GM21717 (cell line): ENCODE results near the gene GPHN.
"Not testable (repeated sequence)": the region's sequence is repeated elsewhere in the genome, so short reads cannot be mapped to it uniquely, and the experiment has no call there.

Experiments
- ATAC-seq: cut with Tn5 transposase; IDR thresholded peaks from one replicate; pipeline ENCODE4 v1.9.1; 2021; ENCODE audit warnings: mild to moderate bottlenecking, moderate library complexity; ENCODE audit not compliant: unreplicated experiment

GPHN gene

DNA sequence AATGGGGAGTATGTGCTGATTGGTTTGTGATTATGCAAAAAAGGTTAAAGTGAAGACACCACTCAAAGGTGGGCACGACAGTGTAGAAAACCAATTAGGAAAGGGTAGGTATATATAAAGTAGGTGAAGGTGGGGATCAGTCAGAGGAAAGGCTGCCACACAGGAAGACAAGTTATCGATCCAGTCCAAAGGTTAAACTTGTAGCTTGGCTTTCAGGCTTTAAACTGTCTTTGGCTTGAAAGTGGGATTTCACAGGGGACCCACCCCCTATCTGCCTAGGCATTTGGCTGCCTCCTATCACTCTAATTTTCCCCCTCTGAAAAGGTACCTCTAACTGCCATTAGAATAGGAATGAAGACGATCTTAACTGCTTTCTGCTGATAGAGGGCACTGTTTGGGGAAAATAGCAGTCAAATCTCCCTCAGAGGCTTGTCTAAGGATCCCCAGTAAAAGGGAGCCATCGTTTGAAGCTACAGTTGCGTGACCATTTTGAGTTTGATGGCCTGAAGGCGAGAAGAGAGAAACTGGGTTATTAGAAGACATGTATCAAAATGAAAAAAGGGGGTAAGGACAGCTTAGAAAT lies 250.2 kb downstream of the GPHN start:
- no peak for ATAC-seq

GRCh38 chr14:66772146-66772545 lies 264.2 kb downstream of the GPHN start:
- ATAC-seq = no peak

DNA sequence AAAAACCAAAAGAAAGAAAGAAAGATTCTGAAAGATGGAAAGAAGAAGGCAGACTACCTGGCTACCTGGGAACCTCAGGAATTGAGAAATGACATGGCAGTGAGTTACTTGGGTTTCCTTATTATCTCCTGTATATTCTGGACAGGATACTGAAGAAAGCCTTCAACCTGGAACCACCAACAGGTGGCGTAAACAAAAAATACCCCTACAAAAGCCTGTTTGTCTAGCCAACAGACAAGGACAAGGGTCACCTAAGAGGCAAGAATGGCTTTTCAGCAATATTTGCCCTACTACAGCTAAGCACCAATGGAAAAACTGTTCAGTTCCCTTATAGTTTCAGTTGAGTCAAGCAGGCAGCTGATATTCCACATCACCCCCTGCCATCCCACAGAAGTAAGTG lies 274.9 kb downstream of the GPHN start:
- ATAC-seq = no peak

GRCh38 chr14:66790101-66790500 lies 282.2 kb downstream of the GPHN start:
- ATAC-seq = no peak

- no peak for ATAC-seq
Measured at GRCh38 chr14:66802962-66803361, 295.0 kb downstream of the GPHN start.

GRCh38 chr14:66804141-66804540 lies 296.2 kb downstream of the GPHN start:
- no peak for ATAC-seq

DNA sequence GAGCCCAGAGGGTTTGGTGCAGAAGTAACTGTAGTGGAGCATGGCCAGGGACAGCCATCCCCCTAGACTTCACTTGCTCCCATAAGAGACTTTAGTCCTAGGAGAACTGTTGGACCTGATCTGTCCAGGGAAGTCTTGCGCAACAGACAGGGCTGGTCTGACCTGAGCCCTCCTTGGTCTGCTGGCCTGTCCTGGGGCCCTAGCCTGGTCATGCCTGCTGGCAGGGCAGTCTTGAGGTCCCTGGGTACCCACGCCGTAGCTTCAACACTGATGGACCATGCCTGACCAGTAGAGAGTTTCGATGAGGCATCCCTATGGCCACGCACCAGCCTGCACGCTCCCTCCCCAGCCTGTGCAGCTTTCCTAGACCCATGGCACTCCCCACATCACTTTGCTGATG lies 305.7 kb downstream of the GPHN start:
- no peak for ATAC-seq

DNA sequence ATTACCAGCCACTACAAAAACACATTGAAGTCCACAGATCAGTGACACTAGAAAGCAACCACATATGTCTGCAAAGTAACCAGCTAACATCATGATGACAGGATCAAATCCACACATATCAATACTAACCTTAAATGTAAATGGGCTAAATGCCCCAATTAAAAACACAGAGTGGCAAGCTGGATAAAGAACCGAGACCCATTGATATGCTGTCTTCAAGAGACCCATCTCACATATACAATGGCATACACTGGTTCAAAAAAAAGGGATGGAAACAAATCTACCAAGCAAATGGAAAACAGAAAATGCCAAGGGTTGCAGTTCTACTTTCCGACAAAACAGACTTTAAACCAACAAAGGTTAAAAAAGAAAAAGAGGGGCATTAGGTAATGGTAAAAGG lies 307.7 kb downstream of the GPHN start:
- ATAC-seq = no peak

DNA sequence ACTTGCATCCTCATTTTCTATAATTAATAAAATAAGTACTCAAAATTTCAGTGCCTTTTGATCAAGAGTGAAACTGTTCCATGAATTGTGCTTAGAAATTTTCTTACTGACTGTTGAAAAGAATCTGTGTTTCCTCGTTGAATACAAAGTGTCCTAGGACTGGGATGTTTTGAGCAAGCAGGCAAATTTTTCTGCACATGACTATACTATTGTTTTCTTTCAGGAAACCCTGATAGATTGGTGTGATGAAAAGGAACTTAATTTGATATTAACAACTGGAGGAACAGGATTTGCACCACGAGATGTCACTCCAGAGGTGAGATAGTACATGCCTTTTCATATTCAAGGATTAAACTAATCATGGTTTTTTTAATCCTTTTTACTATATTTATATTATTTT lies 316.3 kb downstream of the GPHN start:
- no peak for ATAC-seq

DNA sequence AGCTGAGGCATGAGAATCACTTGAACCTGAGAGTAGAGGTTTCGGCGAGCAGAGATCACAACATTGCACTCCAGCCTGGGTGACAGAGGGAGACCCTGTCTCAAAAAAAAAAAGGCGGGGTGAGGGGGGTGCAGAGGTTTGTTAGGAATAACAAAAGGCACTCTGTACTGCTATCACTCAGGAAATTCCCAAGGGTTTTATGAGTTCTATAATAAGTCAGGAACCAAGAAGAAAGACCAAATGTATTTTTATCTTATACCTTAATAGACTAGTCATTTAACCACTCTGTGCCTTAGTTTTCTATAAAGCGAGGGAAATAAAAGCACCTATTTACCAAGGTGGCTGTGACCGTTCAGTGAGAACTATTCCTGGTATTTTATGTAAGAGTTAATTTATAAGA lies 319.2 kb downstream of the GPHN start:
- ATAC-seq = no peak

DNA sequence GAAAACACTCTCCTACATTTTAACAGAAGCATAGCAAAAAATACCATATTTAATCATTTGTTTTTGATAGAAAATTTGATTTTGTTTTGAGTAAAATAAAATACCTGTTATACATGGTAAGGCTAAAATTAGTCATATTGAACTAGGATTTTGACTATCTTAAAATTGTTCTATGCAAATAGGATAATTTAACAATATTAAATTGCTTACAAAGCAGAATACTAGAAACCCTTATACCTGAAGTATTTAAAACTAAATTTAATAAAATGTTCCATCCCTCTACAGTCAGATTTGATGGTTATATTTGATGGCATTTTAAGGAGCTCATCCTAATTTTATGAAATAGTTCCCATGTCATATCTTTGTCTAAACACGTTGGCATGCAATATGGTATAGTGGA lies 323.2 kb downstream of the GPHN start:
- ATAC-seq = no peak

DNA sequence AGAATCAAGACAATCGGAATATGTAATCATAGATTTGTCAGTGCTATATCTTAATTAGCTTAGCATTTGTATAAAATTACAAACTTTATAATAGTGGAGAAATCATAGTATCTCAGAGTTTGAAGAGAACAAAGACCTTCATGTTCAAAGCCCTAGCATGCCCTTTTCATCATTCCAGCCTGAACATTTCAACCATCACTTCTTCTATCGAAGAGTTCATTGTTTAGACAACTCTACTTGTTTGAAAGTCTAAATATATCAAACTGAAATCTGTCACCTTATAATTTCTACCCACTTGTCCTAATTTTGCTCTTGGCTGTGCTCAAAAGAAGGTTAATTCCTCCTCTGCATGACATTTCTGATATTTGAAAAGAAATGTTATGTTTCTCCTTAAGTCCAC lies 325.9 kb downstream of the GPHN start:
- ATAC-seq = no peak

GRCh38 chr14:66837436-66837835 lies 329.5 kb downstream of the GPHN start:
- not testable (repeated sequence) for ATAC-seq

DNA sequence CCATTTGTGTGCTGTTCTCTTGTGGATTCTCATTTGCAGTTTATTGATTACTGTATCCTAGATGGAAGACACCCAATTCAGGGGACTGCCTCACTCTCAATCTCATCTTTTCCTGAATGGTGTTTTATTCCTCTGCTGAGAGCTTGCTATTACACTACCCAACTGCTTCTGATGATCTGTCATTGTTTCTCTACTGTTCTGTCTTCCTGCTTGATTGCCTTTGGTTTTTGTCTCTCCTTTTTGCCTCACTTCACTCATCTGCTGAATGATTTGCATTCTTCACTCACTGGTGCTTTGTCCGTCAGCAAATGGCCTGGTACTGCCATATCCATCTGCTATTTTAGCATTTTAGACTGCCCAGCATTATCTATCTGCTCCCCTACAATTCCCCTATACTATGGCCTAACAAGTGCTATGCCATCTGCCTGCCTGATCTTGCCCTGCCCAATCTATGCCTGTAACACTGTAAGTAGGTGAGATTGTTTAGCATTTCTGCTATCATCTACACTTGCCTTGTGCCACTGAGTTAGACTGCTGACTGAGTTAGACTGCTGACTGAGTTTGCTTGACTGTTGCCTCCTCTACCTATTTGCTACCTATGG lies 335.1 kb downstream of the GPHN start:
- no peak for ATAC-seq

DNA sequence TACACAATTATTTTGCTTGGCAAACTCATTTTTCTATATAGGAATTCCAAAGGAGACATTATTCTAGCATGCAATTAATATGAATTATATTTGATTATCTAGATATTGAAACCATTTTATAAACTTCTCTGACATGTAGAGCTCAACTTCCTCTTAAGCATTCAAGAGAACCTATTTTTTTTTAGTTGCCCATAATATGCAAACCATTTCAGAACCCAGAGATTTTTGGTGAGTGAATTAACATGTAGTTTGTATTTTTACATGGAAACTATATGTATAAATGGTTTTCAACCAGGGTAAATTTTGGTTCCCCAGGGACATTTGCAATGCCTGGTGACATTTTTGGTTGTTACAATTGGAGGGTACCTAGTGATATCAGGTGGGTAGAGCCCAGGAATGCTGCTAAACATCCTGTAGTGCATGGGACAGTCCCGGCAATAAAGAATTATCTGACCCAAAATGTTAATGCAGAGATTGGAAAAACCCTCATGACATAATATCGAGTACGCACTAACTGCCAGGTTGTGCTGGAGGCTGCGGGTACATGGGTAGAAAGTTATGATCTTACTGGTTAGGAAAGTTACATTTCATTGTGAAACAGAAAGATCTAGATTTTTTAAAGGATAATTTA lies 342.4 kb downstream of the GPHN start:
- ATAC-seq = no peak

GRCh38 chr14:66853311-66853710 lies 345.4 kb downstream of the GPHN start:
- no peak for ATAC-seq

- no peak for ATAC-seq
Measured at GRCh38 chr14:66857867-66858266, 349.9 kb downstream of the GPHN start.

- ATAC-seq = no peak
Measured at GRCh38 chr14:66859063-66859671, 351.2 kb downstream of the GPHN start.

DNA sequence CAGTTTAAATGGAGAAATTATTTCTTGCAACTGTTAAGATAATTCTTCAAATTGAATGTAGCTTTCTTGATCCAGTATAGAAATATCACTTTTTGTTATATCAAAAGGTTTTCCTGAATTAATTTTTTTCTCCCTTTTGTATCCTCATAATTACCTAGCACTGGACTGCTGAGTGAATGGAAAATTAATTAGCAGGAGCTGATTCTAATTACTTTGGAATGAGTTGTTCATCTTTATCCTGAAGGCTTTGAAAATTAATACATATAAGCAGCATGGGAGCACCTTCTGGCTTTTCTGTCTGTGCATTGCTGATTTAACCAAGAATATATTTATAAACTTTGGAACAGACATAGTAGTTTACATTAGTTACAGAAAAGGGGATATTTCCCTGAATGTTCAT lies 373.6 kb downstream of the GPHN start:
- ATAC-seq = no peak

- ATAC-seq = no peak
Measured at GRCh38 chr14:66884149-66884548, 376.2 kb downstream of the GPHN start.

DNA sequence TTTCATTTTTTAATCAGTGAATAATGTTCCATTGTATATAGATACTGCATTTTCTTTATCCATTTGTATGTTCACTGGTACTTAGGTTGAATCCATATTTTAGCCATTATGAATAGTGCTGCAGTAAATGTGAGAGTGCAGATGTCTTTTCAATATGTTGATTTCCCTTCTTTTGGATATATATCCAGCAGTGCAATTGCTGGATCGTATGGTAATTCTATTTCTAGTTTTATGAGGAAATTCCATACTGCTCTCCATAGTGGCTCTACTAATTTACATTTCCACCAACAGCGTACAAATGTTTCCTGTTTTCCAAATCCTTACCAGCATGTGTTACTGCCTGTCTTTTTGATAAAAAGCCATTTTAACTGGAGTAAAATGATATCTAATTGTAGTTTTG lies 392.8 kb downstream of the GPHN start:
- no peak for ATAC-seq

- ATAC-seq = no peak
Measured at GRCh38 chr14:66910311-66910840, 402.4 kb downstream of the GPHN start.
